PC-3 (cell line): ENCODE data around the gene BRD4. TPM values are rescaled to one million over a fixed set of nuclear protein-coding genes. Genes with fewer than 3 reads are reported as not detected.

ENCODE experiments used
- ATAC-seq: fragments of 200-7000 bp; cut with Tn5 transposase; 2 replicates; pipeline ENCODE4 v1.9.1; 2020; ENCODE audit warnings: mild to moderate bottlenecking, moderate library complexity
- BruUV-seq: library from RNA; stranded (reverse); fragments of 400-500 nt; replicated peaks from 2 replicates; lab custom pipeline; 2021; lab: Mats Ljungman, UMichigan
- CTCF ChIA-PET: fragments of 300-600 bp; sonication (Branson Sonifier 250); formaldehyde crosslinking; loops from one replicate; lab custom pipeline; 2022; ENCODE audit warnings: antibody characterized with exemption; lab: Charles Lee
- POLR2A ChIA-PET: fragments of 300-600 bp; sonication (Branson Sonifier 250); formaldehyde crosslinking; loops from one replicate; lab custom pipeline; 2022; ENCODE audit warnings: antibody characterized with exemption; ENCODE audit not compliant: unreplicated experiment; lab: Charles Lee
- DNase-seq: peaks from one replicate; pipeline ENCODE4 v3.0.0-alpha.2; 2015
- H2AFZ ChIP-seq: fragments of 300-600 bp; sonication (generic); 2 replicates; pipeline ENCODE4 v1.6.0; 2016; ENCODE audit warnings: antibody characterized with exemption, low read length
- H3F3A ChIP-seq: fragments of 300-600 bp; sonication (generic); one replicate; pipeline ENCODE4 v1.6.0; 2017; ENCODE audit warnings: antibody characterized with exemption, low read length, control low read depth, mild to moderate bottlenecking; ENCODE audit not compliant: unreplicated experiment
- H3K27ac ChIP-seq: fragments of 300-600 bp; sonication (generic); 2 replicates; pipeline ENCODE4 v1.5.1; 2016; ENCODE audit warnings: mild to moderate bottlenecking, low read length
- H3K27me3 ChIP-seq: fragments of 300-600 bp; sonication (generic); 2 replicates; pipeline ENCODE4 v1.6.1; 2016; ENCODE audit warnings: low read length, mixed read lengths
- H3K36me3 ChIP-seq: fragments of 300-600 bp; sonication (generic); 2 replicates; pipeline ENCODE4 v1.6.1; 2016; ENCODE audit warnings: low read depth, mixed run types, low read length, mixed read lengths
- H3K4me1 ChIP-seq: fragments of 300-600 bp; sonication (generic); 2 replicates; pipeline ENCODE4 v1.5.1; 2016; ENCODE audit warnings: low read length; ENCODE audit not compliant: insufficient read depth
- H3K4me2 ChIP-seq: fragments of 300-600 bp; sonication (generic); 2 replicates; pipeline ENCODE4 v1.6.0; 2016; ENCODE audit warnings: low read length
- H3K4me3 ChIP-seq: fragments of 300-600 bp; sonication (generic); 2 replicates; pipeline ENCODE4 v1.5.1; 2016; ENCODE audit warnings: mild to moderate bottlenecking, low read length, mixed read lengths
- H3K79me2 ChIP-seq: fragments of 300-600 bp; sonication (generic); 2 replicates; pipeline ENCODE4 v1.6.1; 2017; ENCODE audit warnings: low read length, mixed read lengths
- H3K9ac ChIP-seq: fragments of 300-600 bp; sonication (generic); 2 replicates; pipeline ENCODE4 v1.6.0; 2016; ENCODE audit warnings: mild to moderate bottlenecking, low read length
- H3K9me2 ChIP-seq: fragments of 300-600 bp; sonication (generic); replicated peaks from 2 replicates; pipeline ENCODE4 v1.6.1; 2016; ENCODE audit warnings: mixed run types, low read length, mixed read lengths
- H3K9me3 ChIP-seq: fragments of 300-600 bp; sonication (generic); 2 replicates; pipeline ENCODE4 v1.6.1; 2016; ENCODE audit warnings: low read length, mixed read lengths
- H4K20me1 ChIP-seq: fragments of 300-600 bp; sonication (generic); 2 replicates; pipeline ENCODE4 v1.6.1; 2016; ENCODE audit warnings: low read length, mixed read lengths
- EZH2 ChIP-seq: fragments of 300-600 bp; sonication (generic); IDR thresholded peaks from one replicate; pipeline ENCODE4 v1.6.1; 2017; ENCODE audit warnings: antibody characterized with exemption, mild to moderate bottlenecking, low read length; ENCODE audit not compliant: unreplicated experiment
- EZH2phosphoT487 ChIP-seq: fragments of 300-600 bp; sonication (generic); IDR thresholded peaks from 2 replicates; pipeline ENCODE4 v1.6.1; 2018; ENCODE audit warnings: mild to moderate bottlenecking, antibody characterized with exemption, low read length, borderline replicate concordance
- intact Hi-C: fragments of 100-400 bp; cut with micrococcal nuclease; formaldehyde crosslinking; loops from 2 replicates; pipeline ENCODE4 v1.9.0; 2023
- total RNA-seq: library from RNA; depleted of rRNA; stranded (reverse); fragments of >200 nt; gene quantifications from 2 replicates; pipeline ENCODE4 v1.2.3, GENCODE V29; 2014
- TF ChIP-seq, protein P1 (sequence below): fragments of 300-600 bp; sonication (generic); conservative IDR thresholded peaks from 2 replicates; pipeline ENCODE4 v1.5.1; 2017; ENCODE audit warnings: antibody characterized with exemption, low read depth, mild to moderate bottlenecking, low read length

Gene BRD4
- total RNA-seq, 1 experiment from 2014 or later, result 20.9 TPM

DNA sequence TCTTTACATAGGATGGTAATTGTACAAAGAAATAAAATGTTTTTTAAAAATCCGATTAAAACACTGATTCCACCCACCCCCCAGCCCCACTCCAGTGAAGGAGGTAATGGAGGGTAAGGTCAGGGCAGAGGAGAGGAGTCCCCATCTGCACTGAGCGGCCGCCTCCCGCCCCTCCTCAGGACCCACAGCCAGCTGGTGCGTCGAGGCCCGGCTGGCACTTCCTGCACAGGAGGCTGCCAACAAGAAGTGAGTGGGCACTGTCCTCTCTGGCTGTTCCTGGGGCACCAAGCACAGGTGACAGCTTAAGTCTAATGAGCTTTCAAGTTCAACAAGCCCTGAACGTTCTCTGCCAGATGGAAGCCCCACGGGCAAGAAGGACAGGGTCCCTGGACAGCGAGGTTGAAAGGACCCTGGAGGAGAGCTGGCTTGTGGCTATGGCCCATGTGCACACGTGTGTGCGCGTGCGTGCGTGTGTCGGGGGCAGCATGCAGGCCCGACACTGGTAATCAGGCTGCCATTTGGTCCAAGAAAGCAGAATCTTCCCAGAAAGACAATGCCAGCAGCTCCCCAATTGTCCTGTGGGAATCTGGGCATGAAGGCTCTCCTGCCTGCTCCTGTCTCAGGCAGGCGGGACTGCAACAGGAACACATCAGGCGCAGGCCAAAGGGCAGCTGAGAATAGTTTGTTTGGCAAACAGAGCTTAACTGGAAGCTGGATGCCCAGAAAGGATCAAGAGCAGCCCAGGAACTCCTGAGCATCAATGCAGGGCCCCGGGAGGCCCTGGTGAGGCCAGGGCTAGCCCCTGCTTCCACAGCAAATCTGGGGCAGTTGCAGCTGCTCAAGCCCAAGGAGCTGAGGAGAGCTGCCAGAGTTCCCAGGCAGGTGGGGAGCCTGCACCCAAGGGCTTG lies 85.0 kb downstream of the BRD4 start:
- H2AFZ ChIP-seq, result no peak overlapping the region
- no TSS peak for BruUV-seq
- no peak overlapping the region for H3K27ac ChIP-seq
- no peak for DNase-seq
- CTCF ChIA-PET, result no interaction called here
- H3F3A ChIP-seq, result no peaks in the 10 kb centered on the region
- peaks cover 31% of the 10 kb centered on the region for H3K36me3 ChIP-seq
- intact Hi-C loops, result loop anchor here (5.0 kb wide), 1 partner anchor 65 kb away; no protein-coding TSS in a partner anchor
- H3K4me2 ChIP-seq, result no peak overlapping the region
- H3K4me1 ChIP-seq, result peaks cover 30% of the 10 kb centered on the region
- ATAC-seq, result no peak
- no peaks in the 10 kb centered on the region for H3K9me3 ChIP-seq
- POLR2A ChIA-PET, result no interaction called here
- TF ChIP-seq, protein P1, sequence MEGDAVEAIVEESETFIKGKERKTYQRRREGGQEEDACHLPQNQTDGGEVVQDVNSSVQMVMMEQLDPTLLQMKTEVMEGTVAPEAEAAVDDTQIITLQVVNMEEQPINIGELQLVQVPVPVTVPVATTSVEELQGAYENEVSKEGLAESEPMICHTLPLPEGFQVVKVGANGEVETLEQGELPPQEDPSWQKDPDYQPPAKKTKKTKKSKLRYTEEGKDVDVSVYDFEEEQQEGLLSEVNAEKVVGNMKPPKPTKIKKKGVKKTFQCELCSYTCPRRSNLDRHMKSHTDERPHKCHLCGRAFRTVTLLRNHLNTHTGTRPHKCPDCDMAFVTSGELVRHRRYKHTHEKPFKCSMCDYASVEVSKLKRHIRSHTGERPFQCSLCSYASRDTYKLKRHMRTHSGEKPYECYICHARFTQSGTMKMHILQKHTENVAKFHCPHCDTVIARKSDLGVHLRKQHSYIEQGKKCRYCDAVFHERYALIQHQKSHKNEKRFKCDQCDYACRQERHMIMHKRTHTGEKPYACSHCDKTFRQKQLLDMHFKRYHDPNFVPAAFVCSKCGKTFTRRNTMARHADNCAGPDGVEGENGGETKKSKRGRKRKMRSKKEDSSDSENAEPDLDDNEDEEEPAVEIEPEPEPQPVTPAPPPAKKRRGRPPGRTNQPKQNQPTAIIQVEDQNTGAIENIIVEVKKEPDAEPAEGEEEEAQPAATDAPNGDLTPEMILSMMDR, result no peak
- TF ChIP-seq EZH2phosphoT487 (no peak), EZH2 (no peak)
- H3K79me2 ChIP-seq, result peaks cover 41% of the 10 kb centered on the region
- no peak overlapping the region for H3K9ac ChIP-seq
- H3K4me3 ChIP-seq, result no peak overlapping the region
- no peaks in the 10 kb centered on the region for H3K27me3 ChIP-seq
- no peaks in the 10 kb centered on the region for H3K9me2 ChIP-seq
- peaks cover 11% of the 10 kb centered on the region for H4K20me1 ChIP-seq

DNA sequence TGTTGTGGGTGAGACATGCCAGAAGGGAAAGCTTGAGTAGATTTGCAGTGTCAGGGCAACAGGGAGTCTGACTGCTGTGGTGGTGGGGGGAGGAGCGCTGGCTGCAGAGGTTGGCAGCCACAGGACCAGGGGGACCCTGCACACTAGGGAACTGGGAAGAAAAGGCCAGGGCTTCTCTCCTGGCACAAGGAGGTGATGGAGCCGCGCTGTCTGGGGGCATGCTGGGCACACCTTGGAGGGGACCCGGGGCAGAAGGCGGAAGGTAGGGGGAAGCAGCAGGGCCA lies 86.2 kb downstream of the BRD4 start:
- Histone ChIP-seq H3K9me3 (no peaks in the 10 kb centered on the region), H3K4me1 (peaks cover 25% of the 10 kb centered on the region), H3K79me2 (peaks cover 35% of the 10 kb centered on the region), H3K27ac (no peak overlapping the region), H3K9ac (no peak overlapping the region), H3K4me3 (no peak overlapping the region), H3K36me3 (peaks cover 26% of the 10 kb centered on the region), H3K27me3 (no peaks in the 10 kb centered on the region), H3K4me2 (no peak overlapping the region), H3F3A (no peaks in the 10 kb centered on the region), H3K9me2 (no peaks in the 10 kb centered on the region), H4K20me1 (peaks cover 11% of the 10 kb centered on the region), H2AFZ (no peak overlapping the region)
- ATAC-seq (no peak), DNase-seq (no peak)
- no TSS peak for BruUV-seq
- CTCF ChIA-PET, result no interaction called here
- TF ChIP-seq EZH2 (no peak), EZH2phosphoT487 (no peak)
- TF ChIP-seq, protein P1, result no peak
- POLR2A ChIA-PET, result no interaction called here
- intact Hi-C loops, result loop anchor here (5.0 kb wide), 1 partner anchor 64 kb away; no protein-coding TSS in a partner anchor
